Liver (tissue), 3 donors: Measurements from ENCODE around the gene WASL.

ENCODE experiments used
- GABPA ChIP-seq, 2 donors: IDR thresholded peaks in 1 of 2; conservative IDR thresholded peaks in 1 of 2; 2 replicates each; pipeline ENCODE4 v1.6.1; 2016; ENCODE audit warnings: antibody characterized with exemption in 2 of 2, mild to moderate bottlenecking in 1 of 2, moderate library complexity in 1 of 2
- JUND ChIP-seq, 2 donors: IDR thresholded peaks; 2 replicates each; pipeline ENCODE4 v1.6.1; 2016; ENCODE audit warnings: antibody characterized with exemption in 2 of 2
- RAD21 ChIP-seq, 2 donors: IDR thresholded peaks; 2 replicates each; pipeline ENCODE4 v1.6.1; 2016; ENCODE audit warnings: antibody characterized with exemption in 2 of 2, mild to moderate bottlenecking in 2 of 2
- RXRA ChIP-seq, 2 donors: IDR thresholded peaks; 2 replicates each; pipeline ENCODE4 v1.6.1; 2017 to 2018; ENCODE audit warnings: antibody characterized with exemption in 2 of 2, mild to moderate bottlenecking in 1 of 2
- SP1 ChIP-seq: IDR thresholded peaks from 2 replicates; pipeline ENCODE4 v1.6.1; 2018; ENCODE audit warnings: antibody characterized with exemption, mild to moderate bottlenecking
- TAF1 ChIP-seq: conservative IDR thresholded peaks from 2 replicates; pipeline ENCODE4 v1.6.1; 2016; ENCODE audit warnings: antibody characterized with exemption, mild to moderate bottlenecking
- YY1 ChIP-seq: IDR thresholded peaks from 2 replicates; pipeline ENCODE4 v1.6.1; 2016; ENCODE audit warnings: antibody characterized with exemption, mild to moderate bottlenecking
- TF ChIP-seq, protein P1 (sequence below): fragments of 150-350 bp; IDR thresholded peaks from 2 replicates; pipeline ENCODE4 v1.5.1; 2017; ENCODE audit warnings: improper control_type of control experiment, low read depth, low read length; ENCODE audit not compliant: missing input control
- TF ChIP-seq, protein P2 (sequence below): IDR thresholded peaks from 2 replicates; pipeline ENCODE4 v1.6.1; 2016; ENCODE audit warnings: antibody characterized with exemption, mild to moderate bottlenecking
- TF ChIP-seq, protein P3 (sequence below): IDR thresholded peaks from 2 replicates; pipeline ENCODE4 v1.6.1; 2016; ENCODE audit warnings: antibody characterized with exemption
- TF ChIP-seq, protein P4 (sequence below): IDR thresholded peaks from 2 replicates; pipeline ENCODE4 v1.6.1; 2016; ENCODE audit warnings: antibody characterized with exemption
- TF ChIP-seq, protein P5 (sequence below): IDR thresholded peaks from 2 replicates; pipeline ENCODE4 v1.6.1; 2016; ENCODE audit warnings: antibody characterized with exemption
- donor health status: healthy.
- donor health status: healthy.

DNA sequence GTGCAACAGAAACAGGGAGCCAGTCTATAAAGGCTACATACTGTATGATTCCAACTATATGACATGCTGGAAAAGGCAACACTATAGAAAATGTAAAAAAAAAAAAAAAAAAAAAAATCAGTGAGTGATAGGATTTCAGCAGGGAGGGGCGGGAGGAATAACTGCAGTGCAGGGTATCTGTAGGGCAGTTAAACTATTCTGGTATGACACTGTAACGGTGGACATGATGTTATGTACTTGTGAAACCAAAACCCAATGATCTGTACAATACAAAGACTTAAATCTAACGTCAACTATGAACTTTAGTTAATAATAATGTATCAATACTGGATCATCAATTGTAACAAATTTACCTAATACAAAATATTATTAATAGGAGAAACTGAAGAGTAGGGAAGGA lies 14.3 kb downstream of the WASL start:
- TF ChIP-seq JUND (IDR thresholded peaks at IDR 0.05), result no peak
- TF ChIP-seq, protein P1, sequence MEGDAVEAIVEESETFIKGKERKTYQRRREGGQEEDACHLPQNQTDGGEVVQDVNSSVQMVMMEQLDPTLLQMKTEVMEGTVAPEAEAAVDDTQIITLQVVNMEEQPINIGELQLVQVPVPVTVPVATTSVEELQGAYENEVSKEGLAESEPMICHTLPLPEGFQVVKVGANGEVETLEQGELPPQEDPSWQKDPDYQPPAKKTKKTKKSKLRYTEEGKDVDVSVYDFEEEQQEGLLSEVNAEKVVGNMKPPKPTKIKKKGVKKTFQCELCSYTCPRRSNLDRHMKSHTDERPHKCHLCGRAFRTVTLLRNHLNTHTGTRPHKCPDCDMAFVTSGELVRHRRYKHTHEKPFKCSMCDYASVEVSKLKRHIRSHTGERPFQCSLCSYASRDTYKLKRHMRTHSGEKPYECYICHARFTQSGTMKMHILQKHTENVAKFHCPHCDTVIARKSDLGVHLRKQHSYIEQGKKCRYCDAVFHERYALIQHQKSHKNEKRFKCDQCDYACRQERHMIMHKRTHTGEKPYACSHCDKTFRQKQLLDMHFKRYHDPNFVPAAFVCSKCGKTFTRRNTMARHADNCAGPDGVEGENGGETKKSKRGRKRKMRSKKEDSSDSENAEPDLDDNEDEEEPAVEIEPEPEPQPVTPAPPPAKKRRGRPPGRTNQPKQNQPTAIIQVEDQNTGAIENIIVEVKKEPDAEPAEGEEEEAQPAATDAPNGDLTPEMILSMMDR, result no peak
- TF ChIP-seq YY1, result no peak
- TF ChIP-seq, protein P2, sequence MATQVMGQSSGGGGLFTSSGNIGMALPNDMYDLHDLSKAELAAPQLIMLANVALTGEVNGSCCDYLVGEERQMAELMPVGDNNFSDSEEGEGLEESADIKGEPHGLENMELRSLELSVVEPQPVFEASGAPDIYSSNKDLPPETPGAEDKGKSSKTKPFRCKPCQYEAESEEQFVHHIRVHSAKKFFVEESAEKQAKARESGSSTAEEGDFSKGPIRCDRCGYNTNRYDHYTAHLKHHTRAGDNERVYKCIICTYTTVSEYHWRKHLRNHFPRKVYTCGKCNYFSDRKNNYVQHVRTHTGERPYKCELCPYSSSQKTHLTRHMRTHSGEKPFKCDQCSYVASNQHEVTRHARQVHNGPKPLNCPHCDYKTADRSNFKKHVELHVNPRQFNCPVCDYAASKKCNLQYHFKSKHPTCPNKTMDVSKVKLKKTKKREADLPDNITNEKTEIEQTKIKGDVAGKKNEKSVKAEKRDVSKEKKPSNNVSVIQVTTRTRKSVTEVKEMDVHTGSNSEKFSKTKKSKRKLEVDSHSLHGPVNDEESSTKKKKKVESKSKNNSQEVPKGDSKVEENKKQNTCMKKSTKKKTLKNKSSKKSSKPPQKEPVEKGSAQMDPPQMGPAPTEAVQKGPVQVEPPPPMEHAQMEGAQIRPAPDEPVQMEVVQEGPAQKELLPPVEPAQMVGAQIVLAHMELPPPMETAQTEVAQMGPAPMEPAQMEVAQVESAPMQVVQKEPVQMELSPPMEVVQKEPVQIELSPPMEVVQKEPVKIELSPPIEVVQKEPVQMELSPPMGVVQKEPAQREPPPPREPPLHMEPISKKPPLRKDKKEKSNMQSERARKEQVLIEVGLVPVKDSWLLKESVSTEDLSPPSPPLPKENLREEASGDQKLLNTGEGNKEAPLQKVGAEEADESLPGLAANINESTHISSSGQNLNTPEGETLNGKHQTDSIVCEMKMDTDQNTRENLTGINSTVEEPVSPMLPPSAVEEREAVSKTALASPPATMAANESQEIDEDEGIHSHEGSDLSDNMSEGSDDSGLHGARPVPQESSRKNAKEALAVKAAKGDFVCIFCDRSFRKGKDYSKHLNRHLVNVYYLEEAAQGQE, result no peak
- TF ChIP-seq, protein P3, sequence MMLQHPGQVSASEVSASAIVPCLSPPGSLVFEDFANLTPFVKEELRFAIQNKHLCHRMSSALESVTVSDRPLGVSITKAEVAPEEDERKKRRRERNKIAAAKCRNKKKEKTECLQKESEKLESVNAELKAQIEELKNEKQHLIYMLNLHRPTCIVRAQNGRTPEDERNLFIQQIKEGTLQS, result no peak
- TF ChIP-seq RXRA (IDR thresholded peaks at IDR 0.05), result no peak
- TF ChIP-seq, protein P4, sequence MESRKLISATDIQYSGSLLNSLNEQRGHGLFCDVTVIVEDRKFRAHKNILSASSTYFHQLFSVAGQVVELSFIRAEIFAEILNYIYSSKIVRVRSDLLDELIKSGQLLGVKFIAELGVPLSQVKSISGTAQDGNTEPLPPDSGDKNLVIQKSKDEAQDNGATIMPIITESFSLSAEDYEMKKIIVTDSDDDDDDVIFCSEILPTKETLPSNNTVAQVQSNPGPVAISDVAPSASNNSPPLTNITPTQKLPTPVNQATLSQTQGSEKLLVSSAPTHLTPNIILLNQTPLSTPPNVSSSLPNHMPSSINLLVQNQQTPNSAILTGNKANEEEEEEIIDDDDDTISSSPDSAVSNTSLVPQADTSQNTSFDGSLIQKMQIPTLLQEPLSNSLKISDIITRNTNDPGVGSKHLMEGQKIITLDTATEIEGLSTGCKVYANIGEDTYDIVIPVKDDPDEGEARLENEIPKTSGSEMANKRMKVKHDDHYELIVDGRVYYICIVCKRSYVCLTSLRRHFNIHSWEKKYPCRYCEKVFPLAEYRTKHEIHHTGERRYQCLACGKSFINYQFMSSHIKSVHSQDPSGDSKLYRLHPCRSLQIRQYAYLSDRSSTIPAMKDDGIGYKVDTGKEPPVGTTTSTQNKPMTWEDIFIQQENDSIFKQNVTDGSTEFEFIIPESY, result no peak
- no peak for TF ChIP-seq RAD21 (IDR thresholded peaks at IDR 0.05)
- no peak for TF ChIP-seq SP1
- TF ChIP-seq GABPA (IDR thresholded peaks at IDR 0.05 in 1 of 2, conservative IDR thresholded peaks at IDR 0.05 in 1 of 2), result no peak
- TF ChIP-seq, protein P5, sequence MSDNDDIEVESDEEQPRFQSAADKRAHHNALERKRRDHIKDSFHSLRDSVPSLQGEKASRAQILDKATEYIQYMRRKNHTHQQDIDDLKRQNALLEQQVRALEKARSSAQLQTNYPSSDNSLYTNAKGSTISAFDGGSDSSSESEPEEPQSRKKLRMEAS, result no peak
- no peak for TF ChIP-seq TAF1
